ENCODE results near the gene ATP1A1.

The ATP1A1 gene

GRCh38 chr1:116330342-116330652 lies 42.7 kb upstream of the ATP1A1 start:
- Histone ChIP-seq H2BK15ac (ENCODE audit: low read depth, poor library complexity, severe bottlenecking) (no peak overlapping the region), H4K8ac (ENCODE audit: low read length) (no peak overlapping the region), H3K14ac (ENCODE audit: low read length in 2 of 2) (no peak overlapping the region), H2BK12ac (ENCODE audit: low read length in 2 of 2) (no peak overlapping the region), H3K4me1 (ENCODE audit: control insufficient read depth, insufficient read depth, low read depth, low read length) (peaks cover 7% of the 10 kb centered on the region), H3K18ac (ENCODE audit: low read depth in 1 of 2, low read length in 2 of 2) (no peak overlapping the region), H3K9ac (ENCODE audit: low read length) (no peak overlapping the region), H2AK5ac (ENCODE audit: low read length, severe bottlenecking) (no peak overlapping the region), H3K4me3 (ENCODE audit: insufficient read depth in 1 of 2, low read depth in 1 of 2, low read length in 2 of 2) (no peak overlapping the region), H2BK120ac (ENCODE audit: low read depth, low read length) (no peak overlapping the region), H3K4ac (ENCODE audit: low read depth in 1 of 2, low read length in 2 of 2) (no peak overlapping the region), H2AFZ (ENCODE audit: low read depth, low read length) (no peak overlapping the region), H3K9me3 (ENCODE audit: control insufficient read depth, low read length) (no peaks in the 10 kb centered on the region), H2BK5ac (ENCODE audit: low read depth, low read length, poor library complexity, severe bottlenecking) (no peak overlapping the region), H4K91ac (ENCODE audit: low read length) (no peak overlapping the region), H3K4me2 (ENCODE audit: low read length, poor library complexity, severe bottlenecking) (no peak overlapping the region), H3K27ac (ENCODE audit: low read length, poor library complexity, severe bottlenecking) (no peak overlapping the region), H3K27me3 (ENCODE audit: control insufficient read depth in 1 of 2, insufficient read depth in 1 of 2, low read length in 2 of 2) (peaks cover 0 to 4% of the 10 kb centered on the region in 2 experiments), H3K79me1 (replicated peaks; ENCODE audit: low read length, poor library complexity, severe bottlenecking) (no peaks in the 10 kb centered on the region), H3K36me3 (ENCODE audit: control insufficient read depth in 1 of 2, insufficient read depth in 2 of 2, low read depth in 1 of 2, low read length in 2 of 2) (no peaks in the 10 kb centered on the region), H3K23ac (ENCODE audit: low read length in 2 of 2) (no peak overlapping the region)
- 97% methylated on average over 2 of the region's 4 CpGs for WGBS
- no peak for DNase-seq

- H3K27me3 ChIP-seq (ENCODE audit: control insufficient read depth in 1 of 2, insufficient read depth in 1 of 2, low read length in 2 of 2): peaks cover 0 to 4% of the 10 kb centered on the region in 2 experiments
- H3K36me3 ChIP-seq (ENCODE audit: control insufficient read depth in 1 of 2, insufficient read depth in 2 of 2, low read depth in 1 of 2, low read length in 2 of 2): no peaks in the 10 kb centered on the region
- H2AFZ ChIP-seq (ENCODE audit: low read depth, low read length): no peak overlapping the region
- H2BK15ac ChIP-seq (ENCODE audit: low read depth, poor library complexity, severe bottlenecking): no peak overlapping the region
- H2BK120ac ChIP-seq (ENCODE audit: low read depth, low read length): no peak overlapping the region
- H3K4me3 ChIP-seq (ENCODE audit: insufficient read depth in 1 of 2, low read depth in 1 of 2, low read length in 2 of 2): no peak overlapping the region
- H2BK12ac ChIP-seq (ENCODE audit: low read length in 2 of 2): no peak overlapping the region
- H2BK5ac ChIP-seq (ENCODE audit: low read depth, low read length, poor library complexity, severe bottlenecking): no peak overlapping the region
- DNase-seq: no peak
- no peak overlapping the region for H4K91ac ChIP-seq (ENCODE audit: low read length)
- no peak overlapping the region for H3K4ac ChIP-seq (ENCODE audit: low read depth in 1 of 2, low read length in 2 of 2)
- H3K9me3 ChIP-seq (ENCODE audit: control insufficient read depth, low read length): no peaks in the 10 kb centered on the region
- no peak overlapping the region for H3K18ac ChIP-seq (ENCODE audit: low read depth in 1 of 2, low read length in 2 of 2)
- H3K23ac ChIP-seq (ENCODE audit: low read length in 2 of 2): no peak overlapping the region
- H4K8ac ChIP-seq (ENCODE audit: low read length): no peak overlapping the region
- no peak overlapping the region for H3K14ac ChIP-seq (ENCODE audit: low read length in 2 of 2)
- no peak overlapping the region for H3K27ac ChIP-seq (ENCODE audit: low read length, poor library complexity, severe bottlenecking)
- no peak overlapping the region for H3K4me2 ChIP-seq (ENCODE audit: low read length, poor library complexity, severe bottlenecking)
- peaks cover 7% of the 10 kb centered on the region for H3K4me1 ChIP-seq (ENCODE audit: control insufficient read depth, insufficient read depth, low read depth, low read length)
- no peaks in the 10 kb centered on the region for H3K79me1 ChIP-seq (replicated peaks; ENCODE audit: low read length, poor library complexity, severe bottlenecking)
- no peak overlapping the region for H2AK5ac ChIP-seq (ENCODE audit: low read length, severe bottlenecking)
- H3K9ac ChIP-seq (ENCODE audit: low read length): no peak overlapping the region
These were observed 42.2 kb upstream of the ATP1A1 start for GRCh38 chr1:116330846-116331245.

GRCh38 chr1:116331523-116331922 lies 41.5 kb upstream of the ATP1A1 start:
- 64% methylated on average over 3 of the region's 3 CpGs for WGBS
- no peak overlapping the region for H3K14ac ChIP-seq (ENCODE audit: low read length in 2 of 2)
- H3K4me2 ChIP-seq (ENCODE audit: low read length, poor library complexity, severe bottlenecking): no peak overlapping the region
- no peak for DNase-seq
- H2BK120ac ChIP-seq (ENCODE audit: low read depth, low read length): no peak overlapping the region
- H3K4me3 ChIP-seq (ENCODE audit: insufficient read depth in 1 of 2, low read depth in 1 of 2, low read length in 2 of 2): no peak overlapping the region
- H3K9me3 ChIP-seq (ENCODE audit: control insufficient read depth, low read length): no peaks in the 10 kb centered on the region
- H3K4me1 ChIP-seq (ENCODE audit: control insufficient read depth, insufficient read depth, low read depth, low read length): peaks cover 7% of the 10 kb centered on the region
- no peaks in the 10 kb centered on the region for H3K79me1 ChIP-seq (replicated peaks; ENCODE audit: low read length, poor library complexity, severe bottlenecking)
- no peak overlapping the region for H4K8ac ChIP-seq (ENCODE audit: low read length)
- no peak overlapping the region for H2BK12ac ChIP-seq (ENCODE audit: low read length in 2 of 2)
- no peaks in the 10 kb centered on the region for H3K36me3 ChIP-seq (ENCODE audit: control insufficient read depth in 1 of 2, insufficient read depth in 2 of 2, low read depth in 1 of 2, low read length in 2 of 2)
- H3K4ac ChIP-seq (ENCODE audit: low read depth in 1 of 2, low read length in 2 of 2): no peak overlapping the region
- no peak overlapping the region for H3K18ac ChIP-seq (ENCODE audit: low read depth in 1 of 2, low read length in 2 of 2)
- no peak overlapping the region for H3K9ac ChIP-seq (ENCODE audit: low read length)
- H3K27me3 ChIP-seq (ENCODE audit: control insufficient read depth in 1 of 2, insufficient read depth in 1 of 2, low read length in 2 of 2): peaks cover under 1 to 4% of the 10 kb centered on the region in 2 experiments
- H2AFZ ChIP-seq (ENCODE audit: low read depth, low read length): no peak overlapping the region
- H4K91ac ChIP-seq (ENCODE audit: low read length): no peak overlapping the region
- H3K23ac ChIP-seq (ENCODE audit: low read length in 2 of 2): no peak overlapping the region
- no peak overlapping the region for H2AK5ac ChIP-seq (ENCODE audit: low read length, severe bottlenecking)
- no peak overlapping the region for H2BK5ac ChIP-seq (ENCODE audit: low read depth, low read length, poor library complexity, severe bottlenecking)
- H3K27ac ChIP-seq (ENCODE audit: low read length, poor library complexity, severe bottlenecking): no peak overlapping the region
- H2BK15ac ChIP-seq (ENCODE audit: low read depth, poor library complexity, severe bottlenecking): no peak overlapping the region

GRCh38 chr1:116332451-116332850 lies 40.6 kb upstream of the ATP1A1 start:
- H2AFZ ChIP-seq (ENCODE audit: low read depth, low read length): no peak overlapping the region
- H3K23ac ChIP-seq (ENCODE audit: low read length in 2 of 2): no peak overlapping the region
- no peak overlapping the region for H2BK12ac ChIP-seq (ENCODE audit: low read length in 2 of 2)
- H3K9ac ChIP-seq (ENCODE audit: low read length): no peak overlapping the region
- no peak overlapping the region for H2BK5ac ChIP-seq (ENCODE audit: low read depth, low read length, poor library complexity, severe bottlenecking)
- no peak overlapping the region for H2BK120ac ChIP-seq (ENCODE audit: low read depth, low read length)
- H3K27me3 ChIP-seq (ENCODE audit: control insufficient read depth in 1 of 2, insufficient read depth in 1 of 2, low read length in 2 of 2): peaks cover 3 to 4% of the 10 kb centered on the region in 2 experiments
- DNase-seq: no peak
- H2BK15ac ChIP-seq (ENCODE audit: low read depth, poor library complexity, severe bottlenecking): no peak overlapping the region
- no peak overlapping the region for H3K4me3 ChIP-seq (ENCODE audit: insufficient read depth in 1 of 2, low read depth in 1 of 2, low read length in 2 of 2)
- 100% methylated on average over 3 of the region's 3 CpGs for WGBS
- H3K36me3 ChIP-seq (ENCODE audit: control insufficient read depth in 1 of 2, insufficient read depth in 2 of 2, low read depth in 1 of 2, low read length in 2 of 2): no peaks in the 10 kb centered on the region
- H3K9me3 ChIP-seq (ENCODE audit: control insufficient read depth, low read length): no peaks in the 10 kb centered on the region
- no peak overlapping the region for H3K4me2 ChIP-seq (ENCODE audit: low read length, poor library complexity, severe bottlenecking)
- no peaks in the 10 kb centered on the region for H3K79me1 ChIP-seq (replicated peaks; ENCODE audit: low read length, poor library complexity, severe bottlenecking)
- peaks cover 7% of the 10 kb centered on the region for H3K4me1 ChIP-seq (ENCODE audit: control insufficient read depth, insufficient read depth, low read depth, low read length)
- H2AK5ac ChIP-seq (ENCODE audit: low read length, severe bottlenecking): no peak overlapping the region
- no peak overlapping the region for H3K18ac ChIP-seq (ENCODE audit: low read depth in 1 of 2, low read length in 2 of 2)
- H3K14ac ChIP-seq (ENCODE audit: low read length in 2 of 2): no peak overlapping the region
- H3K27ac ChIP-seq (ENCODE audit: low read length, poor library complexity, severe bottlenecking): no peak overlapping the region
- no peak overlapping the region for H4K8ac ChIP-seq (ENCODE audit: low read length)
- H3K4ac ChIP-seq (ENCODE audit: low read depth in 1 of 2, low read length in 2 of 2): no peak overlapping the region
- no peak overlapping the region for H4K91ac ChIP-seq (ENCODE audit: low read length)

Data from mesenchymal stem cell (in vitro differentiated cells and primary cell).